Hepatocyte (in vitro differentiated cells): ENCODE measurements around the gene ERVMER34-1.

ENCODE experiments used
- CTCF ChIP-seq: fragments of 200-600 bp; sonication (generic); IDR thresholded peaks from 2 replicates; pipeline ENCODE4 v1.5.1; 2016; ENCODE audit warnings: antibody characterized with exemption, mild to moderate bottlenecking; ENCODE audit not compliant: poor library complexity
- EZH2 ChIP-seq: fragments of 200-600 bp; sonication (generic); IDR thresholded peaks from 2 replicates; pipeline ENCODE4 v1.6.1; 2016; ENCODE audit warnings: antibody characterized with exemption, mild to moderate bottlenecking, borderline replicate concordance
- EZH2phosphoT487 ChIP-seq: fragments of 200-600 bp; sonication (generic); IDR thresholded peaks from one replicate; pipeline ENCODE4 v1.6.1; 2018; ENCODE audit warnings: antibody characterized with exemption, mild to moderate bottlenecking, low read depth, moderate library complexity; ENCODE audit not compliant: unreplicated experiment, severe bottlenecking

DNA sequence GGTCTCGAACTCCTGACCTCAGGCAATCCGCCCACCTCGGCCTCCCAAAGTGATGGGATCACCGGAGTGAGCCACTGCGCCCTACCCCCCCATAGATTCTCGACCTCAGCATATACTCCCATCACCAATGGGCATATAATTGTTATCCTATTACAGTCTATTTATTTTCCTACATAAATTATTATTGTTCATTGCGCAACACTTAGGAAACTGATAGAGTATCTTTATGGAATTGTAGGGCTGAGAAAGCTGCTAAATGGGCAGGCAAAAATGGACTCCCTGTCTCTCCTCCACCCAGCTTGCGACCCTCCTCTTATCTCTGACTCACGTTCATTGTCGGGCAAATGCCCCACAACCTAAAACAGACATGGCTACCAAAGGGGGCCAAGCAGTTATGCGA is 1.0 kb downstream of the ERVMER34-1 start:
- TF ChIP-seq EZH2: no peak
- TF ChIP-seq CTCF: no peak
- no peak for TF ChIP-seq EZH2phosphoT487
